IMR-90 (cell line): Measurements from ENCODE around the gene KCNAB2. TPM values are rescaled to one million over a fixed set of nuclear protein-coding genes. Genes with fewer than 3 reads are reported as not detected.

Source experiments
- ATAC-seq: fragments of 200-7000 bp; cut with Tn5 transposase; 2 replicates; pipeline ENCODE4 v1.9.1; 2020; ENCODE audit warnings: low read depth, mild to moderate bottlenecking, moderate library complexity
- BruUV-seq: library from RNA; stranded (reverse); fragments of 400-500 nt; replicated peaks from 2 replicates; lab custom pipeline; 2021; lab: Mats Ljungman, UMichigan
- CTCF ChIA-PET: fragments of 300-600 bp; formaldehyde crosslinking; extraction: SDS; loops from one replicate; lab custom pipeline; 2021; ENCODE audit warnings: antibody characterized with exemption; lab: Yijun Ruan, JAX
- POLR2A ChIA-PET: fragments of 300-600 bp; sonication (Branson Sonifier 250); formaldehyde crosslinking; loops from one replicate; lab custom pipeline; 2022; ENCODE audit warnings: antibody characterized with exemption; ENCODE audit not compliant: unreplicated experiment; lab: Charles Lee
- DNase-seq: peaks from one replicate; pipeline ENCODE4 v3.0.0; 2013
- H2AFZ ChIP-seq: replicated peaks from 2 replicates; pipeline ENCODE3; 2013; ENCODE audit warnings: low read length, mild to moderate bottlenecking; ENCODE audit not compliant: poor library complexity
- H2AK5ac ChIP-seq: 2 replicates; pipeline ENCODE4 v1.6.1; 2013; ENCODE audit warnings: low read depth, low read length, inconsistent platforms
- H2AK9ac ChIP-seq: replicated peaks from 2 replicates; pipeline ENCODE3; 2013; ENCODE audit warnings: mild to moderate bottlenecking, low read depth, low read length, moderate library complexity; ENCODE audit not compliant: poor library complexity
- H2BK120ac ChIP-seq: 2 replicates; pipeline ENCODE4 v1.6.1; 2013; ENCODE audit warnings: low read depth, low read length, inconsistent platforms
- H2BK15ac ChIP-seq: 3 replicates; pipeline ENCODE4 v1.6.1; 2013; ENCODE audit warnings: low read depth, low read length, inconsistent platforms
- H2BK20ac ChIP-seq: 2 replicates; pipeline ENCODE4 v1.6.1; 2013; ENCODE audit warnings: low read depth, mild to moderate bottlenecking, inconsistent platforms, low read length, moderate library complexity
- H2BK5ac ChIP-seq: 2 replicates; pipeline ENCODE4 v1.6.1; 2013; ENCODE audit warnings: mild to moderate bottlenecking, low read depth, low read length, inconsistent platforms; ENCODE audit not compliant: poor library complexity, severe bottlenecking
- H3K14ac ChIP-seq: replicated peaks from 2 replicates; pipeline ENCODE4 v1.6.1; 2013; ENCODE audit warnings: low read depth, low read length, inconsistent platforms
- H3K18ac ChIP-seq: 2 replicates; pipeline ENCODE4 v1.6.1; 2013; ENCODE audit warnings: low read depth, low read length, control low read depth
- H3K23ac ChIP-seq: 2 replicates; pipeline ENCODE4 v1.6.1; 2013; ENCODE audit warnings: low read depth, low read length, inconsistent platforms
- H3K27ac ChIP-seq: 2 replicates; pipeline ENCODE4 v1.5.1; 2013; ENCODE audit warnings: mild to moderate bottlenecking, control low read depth, low read length; ENCODE audit not compliant: insufficient read depth
- H3K27me3 ChIP-seq: 2 replicates; pipeline ENCODE4 v1.6.1; 2013; ENCODE audit warnings: low read length; ENCODE audit not compliant: control insufficient read depth, insufficient read depth
- H3K36me3 ChIP-seq: 2 replicates; pipeline ENCODE4 v1.6.1; 2013; ENCODE audit warnings: low read length, mixed read lengths; ENCODE audit not compliant: control insufficient read depth, insufficient read depth
- H3K4ac ChIP-seq: 2 replicates; pipeline ENCODE4 v1.6.1; 2013; ENCODE audit warnings: low read depth, low read length, inconsistent platforms
- H3K4me1 ChIP-seq: 2 replicates; pipeline ENCODE4 v1.6.1; 2013; ENCODE audit warnings: low read length, mixed read lengths; ENCODE audit not compliant: control insufficient read depth, insufficient read depth
- H3K4me2 ChIP-seq: 2 replicates; pipeline ENCODE4 v1.6.1; 2013; ENCODE audit warnings: low read depth, mild to moderate bottlenecking, control low read depth, low read length, moderate library complexity
- H3K4me3 ChIP-seq: 2 replicates; pipeline ENCODE4 v1.5.1; 2013; ENCODE audit warnings: low read depth, mild to moderate bottlenecking, control low read depth, low read length, moderate library complexity; ENCODE audit not compliant: insufficient read depth
- H3K56ac ChIP-seq: 2 replicates; pipeline ENCODE4 v1.6.1; 2013; ENCODE audit warnings: low read length, inconsistent platforms; ENCODE audit not compliant: insufficient read depth; ENCODE audit errors: extremely low read depth
- H3K79me1 ChIP-seq, 2 experiments: 2 replicates each; pipeline ENCODE4 v1.6.1; 2013; ENCODE audit warnings: low read length in 2 of 2, inconsistent platforms in 1 of 2, low read depth in 1 of 2
- H3K9ac ChIP-seq: 2 replicates; pipeline ENCODE4 v1.6.1; 2013; ENCODE audit warnings: low read depth, low read length, control low read depth
- H3K9me1 ChIP-seq: 2 replicates; pipeline ENCODE4 v1.6.1; 2013; ENCODE audit warnings: low read length, inconsistent platforms; ENCODE audit not compliant: insufficient read depth
- H3K9me3 ChIP-seq: 2 replicates; pipeline ENCODE4 v1.6.1; 2013; ENCODE audit warnings: low read length; ENCODE audit not compliant: control insufficient read depth, insufficient read depth
- H4K20me1 ChIP-seq: 2 replicates; pipeline ENCODE4 v1.6.1; 2013; ENCODE audit warnings: low read length, inconsistent platforms; ENCODE audit not compliant: insufficient read depth
- H4K5ac ChIP-seq: 2 replicates; pipeline ENCODE4 v1.6.1; 2013; ENCODE audit warnings: mild to moderate bottlenecking, low read depth, low read length, control low read depth
- H4K8ac ChIP-seq, 2 experiments: 2 replicates each; pipeline ENCODE4 v1.6.1; 2013; ENCODE audit warnings: low read depth in 2 of 2, low read length in 2 of 2, control low read depth in 1 of 2, inconsistent platforms in 1 of 2
- H4K91ac ChIP-seq: 2 replicates; pipeline ENCODE4 v1.6.1; 2013; ENCODE audit warnings: low read depth, low read length, inconsistent platforms; ENCODE audit not compliant: insufficient read depth
- BHLHE40 ChIP-seq: fragments of 150-350 bp; IDR thresholded peaks from 2 replicates; pipeline ENCODE4 v1.6.1; 2016; ENCODE audit warnings: mild to moderate bottlenecking, low read depth, low read length
- CEBPB ChIP-seq: IDR thresholded peaks from 2 replicates; pipeline ENCODE4 v1.6.1; 2012; ENCODE audit warnings: low read depth, low read length, improper control_type of control experiment
- CTCF ChIP-seq: conservative IDR thresholded peaks from 2 replicates; pipeline ENCODE4 v1.5.1; 2012; ENCODE audit warnings: mild to moderate bottlenecking, low read depth, low read length, improper control_type of control experiment
- ELK1 ChIP-seq: fragments of 150-350 bp; IDR thresholded peaks from 2 replicates; pipeline ENCODE4 v1.6.1; 2016; ENCODE audit warnings: low read depth, mild to moderate bottlenecking, low read length, moderate library complexity, borderline replicate concordance
- FOS ChIP-seq: fragments of 150-350 bp; IDR thresholded peaks from 2 replicates; pipeline ENCODE4 v1.6.1; 2016; ENCODE audit warnings: low read depth, low read length
- MXI1 ChIP-seq: IDR thresholded peaks from 2 replicates; pipeline ENCODE4 v1.6.1; 2012; ENCODE audit warnings: low read depth, mild to moderate bottlenecking, low read length, moderate library complexity, borderline replicate concordance
- NFE2L2 ChIP-seq: fragments of 150-350 bp; IDR thresholded peaks from 2 replicates; pipeline ENCODE4 v1.6.1; 2016; ENCODE audit warnings: low read depth, mild to moderate bottlenecking, low read length
- POLR2A ChIP-seq: IDR thresholded peaks from 2 replicates; pipeline ENCODE4 v1.6.1; 2012; ENCODE audit warnings: mild to moderate bottlenecking, low read depth, low read length
- RAD21 ChIP-seq: IDR thresholded peaks from 2 replicates; pipeline ENCODE4 v1.6.1; 2012; ENCODE audit warnings: low read length, improper control_type of control experiment
- RCOR1 ChIP-seq: IDR thresholded peaks from 2 replicates; pipeline ENCODE4 v1.6.1; 2012; ENCODE audit warnings: mild to moderate bottlenecking, low read length, improper control_type of control experiment; ENCODE audit not compliant: insufficient replicate concordance
- RFX5 ChIP-seq: IDR thresholded peaks from 2 replicates; pipeline ENCODE4 v1.8.0; 2012; ENCODE audit warnings: low read depth, mild to moderate bottlenecking, low read length, moderate library complexity
- SMC3 ChIP-seq: fragments of 150-350 bp; IDR thresholded peaks from 2 replicates; pipeline ENCODE4 v1.6.1; 2016; ENCODE audit warnings: low read depth, mild to moderate bottlenecking, antibody characterized with exemption, low read length, moderate library complexity
- USF2 ChIP-seq: fragments of 150-350 bp; IDR thresholded peaks from 2 replicates; pipeline ENCODE4 v1.6.1; 2017; ENCODE audit warnings: mild to moderate bottlenecking, antibody characterized with exemption, low read length, low read depth
- whole genome bisulfite sequencing, 2 experiments: methylation state at CpG; one replicate each; pipeline versions ENCODE4 v1.1.5 to v1.1.7; 2013; ENCODE audit warnings: missing lambda C conversion rate in 2 of 2; ENCODE audit not compliant: insufficient read length in 1 of 2; ENCODE audit errors: extremely low coverage in 2 of 2; 5-methylcytosine and 5-hydroxymethylcytosine counted together
- dilution Hi-C: fragments of 300-500 bp; cut with HindIII; formaldehyde crosslinking; loops from one replicate; pipeline ENCODE4 v1.14.3; 2018; ENCODE audit warnings: low sequenced_read_pairs; ENCODE audit not compliant: unreplicated experiment
- in situ Hi-C: fragments of 300-500 bp; cut with MboI; formaldehyde crosslinking; loops from 3 replicates; pipeline ENCODE4 v1.14.3; 2019; ENCODE audit warnings: low sequenced_read_pairs, inconsistent platforms, mixed read lengths
- intact Hi-C: fragments of 100-400 bp; cut with micrococcal nuclease; formaldehyde crosslinking; loops from 2 replicates; pipeline ENCODE4 v1.10.0; 2022
- polyA plus RNA-seq, 3 experiments: library from polyadenylated mRNA; depleted of rRNA; stranded (reverse); fragments of >200 nt; gene quantifications; 2 replicates each; pipeline ENCODE4 v1.2.3, GENCODE V29; 2012; ENCODE audit warnings: low replicate concordance in 1 of 3
- total RNA-seq: library from RNA; depleted of rRNA; stranded (reverse); fragments of >200 nt; gene quantifications from 2 replicates; pipeline ENCODE4 v1.2.3, GENCODE V29; 2012

Gene KCNAB2
- total and polyA plus RNA-seq, 2 of the 4 experiments (the other 2 are of a cell fraction), result 1.3 to 4.2 TPM

GRCh38 chr1:6007318-6008083 is 38.2 kb upstream of the KCNAB2 start (continued):
- no peak for TF ChIP-seq RCOR1

GRCh38 chr1:6008084-6008415 is 37.6 kb upstream of the KCNAB2 start:
- Histone ChIP-seq H2BK120ac (no peak overlapping the region), H3K56ac (no peak overlapping the region), H3K14ac (no peak overlapping the region), H4K20me1 (no peaks in the 10 kb centered on the region), H3K23ac (no peak overlapping the region), H3K4me3 (no peak overlapping the region), H3K18ac (no peak overlapping the region), H2AK5ac (no peak overlapping the region), H2AFZ (no peak overlapping the region), H3K36me3 (no peaks in the 10 kb centered on the region), H2BK15ac (no peak overlapping the region), H2BK20ac (no peak overlapping the region), H3K4me2 (no peak overlapping the region), H3K79me1 (no peaks in the 10 kb centered on the region), H3K4me1 (peaks cover 2% of the 10 kb centered on the region; the same call in 1 of the 2 replicates), H3K9ac (no peak overlapping the region), H3K9me3 (no peaks in the 10 kb centered on the region), H3K27ac (no peak overlapping the region), H3K27me3 (no peaks in the 10 kb centered on the region), H4K91ac (no peak overlapping the region), H3K4ac (no peak overlapping the region), H4K5ac (no peak overlapping the region), H2AK9ac (no peak overlapping the region), H2BK5ac (no peak overlapping the region), H3K9me1 (no peaks in the 10 kb centered on the region), H4K8ac (no peak overlapping the region)
- ATAC-seq (no peak), DNase-seq (no peak)
- WGBS, 2 experiments, result 100% methylated on average over 1 of the region's 11 CpGs; no CpG with 5 or more reads in 1 of the 2 experiments
- ChIA-PET CTCF (interaction anchor here (0.5 to 0.6 kb wide), 2 partner anchors 65 to 362 kb away, joined by 3 to 5 read pairs; no protein-coding TSS in a partner anchor), POLR2A (no interaction called here)
- intact Hi-C loops, result no loop called here
- dilution Hi-C loops, result no loop called here
- no TSS peak for BruUV-seq
- in situ Hi-C loops, result no loop called here
- TF ChIP-seq CEBPB (no peak), RCOR1 (no peak), FOS (no peak), CTCF (no peak), RFX5 (no peak), RAD21 (no peak), USF2 (no peak), MXI1 (no peak), ELK1 (no peak), NFE2L2 (no peak), BHLHE40 (no peak), POLR2A (no peak), SMC3 (no peak)
